ENCODE data around the gene SPRED2.

The SPRED2 gene

GRCh38 chr2:65361623-65362022, 70.8 kb downstream of the SPRED2 start:
- peaks cover 10 to 22% of the 10 kb centered on the region in 2 donors for H3K4me1 ChIP-seq (ENCODE audit: control insufficient read depth in 1 of 2, insufficient read depth in 2 of 2, low read length in 2 of 2)
- H3K36me3 ChIP-seq (ENCODE audit: control insufficient read depth in 1 of 2, insufficient read depth in 2 of 2, low read length in 2 of 2): no peaks in the 10 kb centered on the region

GRCh38 chr2:65360441-65360840, 72.0 kb downstream of the SPRED2 start:
- Histone ChIP-seq H3K27ac (ENCODE audit: low read length) (no peak overlapping the region), H3K36me3 (ENCODE audit: control insufficient read depth in 1 of 2, insufficient read depth in 2 of 2, low read length in 2 of 2) (no peaks in the 10 kb centered on the region), H3K4me3 (ENCODE audit: low read depth in 1 of 2, low read length in 2 of 2) (no peak overlapping the region), H3K9me3 (ENCODE audit: control insufficient read depth in 1 of 2, low read length in 2 of 2) (no peaks in the 10 kb centered on the region), H3K27me3 (ENCODE audit: low read depth, low read length) (no peaks in the 10 kb centered on the region), H3K4me1 (ENCODE audit: control insufficient read depth in 1 of 2, insufficient read depth in 2 of 2, low read length in 2 of 2) (peaks cover 10 to 16% of the 10 kb centered on the region in 2 donors)

More at GRCh38 chr2:65361623-65362022, 70.8 kb downstream of the SPRED2 start:
- H3K4me3 ChIP-seq (ENCODE audit: low read depth in 1 of 2, low read length in 2 of 2): no peak overlapping the region
- H3K9me3 ChIP-seq (ENCODE audit: control insufficient read depth in 1 of 2, low read length in 2 of 2): no peaks in the 10 kb centered on the region
- no peaks in the 10 kb centered on the region for H3K27me3 ChIP-seq (ENCODE audit: low read depth, low read length)
- no peak overlapping the region for H3K27ac ChIP-seq (ENCODE audit: low read length)

GRCh38 chr2:65358678-65359400, 73.6 kb downstream of the SPRED2 start:
- H3K9me3 ChIP-seq (ENCODE audit: control insufficient read depth in 1 of 2, low read length in 2 of 2): no peaks in the 10 kb centered on the region
- H3K36me3 ChIP-seq (ENCODE audit: control insufficient read depth in 1 of 2, insufficient read depth in 2 of 2, low read length in 2 of 2): no peaks in the 10 kb centered on the region
- H3K4me3 ChIP-seq (ENCODE audit: low read depth in 1 of 2, low read length in 2 of 2): no peak overlapping the region
- H3K27ac ChIP-seq (ENCODE audit: low read length): no peak overlapping the region
- peaks cover 5 to 16% of the 10 kb centered on the region in 2 donors for H3K4me1 ChIP-seq (ENCODE audit: control insufficient read depth in 1 of 2, insufficient read depth in 2 of 2, low read length in 2 of 2)
- H3K27me3 ChIP-seq (ENCODE audit: low read depth, low read length): no peaks in the 10 kb centered on the region

DNA sequence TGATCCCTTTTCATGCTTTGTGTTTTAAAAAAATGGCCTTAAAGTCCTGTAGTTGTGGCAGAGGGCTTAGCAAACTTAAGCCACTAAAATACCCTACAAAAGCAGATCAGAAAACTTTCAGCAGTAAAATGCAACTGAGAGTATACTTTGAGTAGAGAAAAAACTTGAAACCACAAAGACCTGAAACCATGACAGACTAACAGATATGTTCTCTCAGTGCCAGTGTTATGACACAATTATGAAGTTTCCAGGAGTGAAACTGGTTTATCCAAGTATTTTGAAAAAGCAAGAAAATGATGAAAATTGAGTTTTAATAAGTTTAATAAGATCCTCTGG, 74.5 kb downstream of the SPRED2 start:
- H3K4me1 ChIP-seq (ENCODE audit: control insufficient read depth in 1 of 2, insufficient read depth in 2 of 2, low read length in 2 of 2): peaks cover 5 to 16% of the 10 kb centered on the region in 2 donors
- no peak overlapping the region for H3K4me3 ChIP-seq (ENCODE audit: low read depth in 1 of 2, low read length in 2 of 2)
- no peaks in the 10 kb centered on the region for H3K9me3 ChIP-seq (ENCODE audit: control insufficient read depth in 1 of 2, low read length in 2 of 2)
- H3K27ac ChIP-seq (ENCODE audit: low read length): no peak overlapping the region
- no peaks in the 10 kb centered on the region for H3K27me3 ChIP-seq (ENCODE audit: low read depth, low read length)
- no peaks in the 10 kb centered on the region for H3K36me3 ChIP-seq (ENCODE audit: control insufficient read depth in 1 of 2, insufficient read depth in 2 of 2, low read length in 2 of 2)

GRCh38 chr2:65357095-65357958, 75.1 kb downstream of the SPRED2 start:
- no peak overlapping the region for H3K27ac ChIP-seq (ENCODE audit: low read length)
- H3K4me1 ChIP-seq (ENCODE audit: control insufficient read depth in 1 of 2, insufficient read depth in 2 of 2, low read length in 2 of 2): peaks cover 5 to 16% of the 10 kb centered on the region in 2 donors
- H3K27me3 ChIP-seq (ENCODE audit: low read depth, low read length): no peaks in the 10 kb centered on the region
- H3K36me3 ChIP-seq (ENCODE audit: control insufficient read depth in 1 of 2, insufficient read depth in 2 of 2, low read length in 2 of 2): no peaks in the 10 kb centered on the region
- H3K9me3 ChIP-seq (ENCODE audit: control insufficient read depth in 1 of 2, low read length in 2 of 2): no peaks in the 10 kb centered on the region
- no peak overlapping the region for H3K4me3 ChIP-seq (ENCODE audit: low read depth in 1 of 2, low read length in 2 of 2)

GRCh38 chr2:65355186-65355831, 77.1 kb downstream of the SPRED2 start:
- Histone ChIP-seq H3K36me3 (ENCODE audit: control insufficient read depth in 1 of 2, insufficient read depth in 2 of 2, low read length in 2 of 2) (no peaks in the 10 kb centered on the region), H3K27ac (ENCODE audit: low read length) (no peak overlapping the region), H3K9me3 (ENCODE audit: control insufficient read depth in 1 of 2, low read length in 2 of 2) (no peaks in the 10 kb centered on the region), H3K27me3 (ENCODE audit: low read depth, low read length) (no peaks in the 10 kb centered on the region), H3K4me1 (ENCODE audit: control insufficient read depth in 1 of 2, insufficient read depth in 2 of 2, low read length in 2 of 2) (peaks cover 5 to 16% of the 10 kb centered on the region in 2 donors), H3K4me3 (ENCODE audit: low read depth in 1 of 2, low read length in 2 of 2) (no peak overlapping the region)

DNA sequence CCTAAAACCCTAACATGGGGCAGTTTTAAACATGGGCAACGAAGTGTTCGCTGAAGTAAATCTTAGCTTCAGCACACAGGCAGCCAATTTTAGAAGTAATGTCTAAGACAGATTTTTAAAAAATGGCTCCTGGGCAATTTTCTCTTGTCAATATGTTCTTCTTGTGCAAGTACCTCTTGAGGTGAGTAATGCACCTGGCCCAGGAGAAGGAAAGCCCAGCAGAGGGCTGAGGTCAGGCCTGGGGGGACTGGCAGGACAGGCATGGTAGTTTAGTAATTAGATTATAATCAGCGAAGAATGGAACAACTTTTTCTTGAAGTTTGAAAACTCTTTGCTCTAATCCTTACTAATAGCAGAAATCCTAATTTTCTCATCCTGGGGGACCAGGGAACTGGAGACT, 77.6 kb downstream of the SPRED2 start:
- Histone ChIP-seq H3K36me3 (ENCODE audit: control insufficient read depth in 1 of 2, insufficient read depth in 2 of 2, low read length in 2 of 2) (no peaks in the 10 kb centered on the region), H3K27me3 (ENCODE audit: low read depth, low read length) (no peaks in the 10 kb centered on the region), H3K4me3 (ENCODE audit: low read depth in 1 of 2, low read length in 2 of 2) (no peak overlapping the region), H3K27ac (ENCODE audit: low read length) (no peak overlapping the region), H3K4me1 (ENCODE audit: control insufficient read depth in 1 of 2, insufficient read depth in 2 of 2, low read length in 2 of 2) (peaks cover 8 to 21% of the 10 kb centered on the region in 2 donors), H3K9me3 (ENCODE audit: control insufficient read depth in 1 of 2, low read length in 2 of 2) (no peaks in the 10 kb centered on the region)

DNA sequence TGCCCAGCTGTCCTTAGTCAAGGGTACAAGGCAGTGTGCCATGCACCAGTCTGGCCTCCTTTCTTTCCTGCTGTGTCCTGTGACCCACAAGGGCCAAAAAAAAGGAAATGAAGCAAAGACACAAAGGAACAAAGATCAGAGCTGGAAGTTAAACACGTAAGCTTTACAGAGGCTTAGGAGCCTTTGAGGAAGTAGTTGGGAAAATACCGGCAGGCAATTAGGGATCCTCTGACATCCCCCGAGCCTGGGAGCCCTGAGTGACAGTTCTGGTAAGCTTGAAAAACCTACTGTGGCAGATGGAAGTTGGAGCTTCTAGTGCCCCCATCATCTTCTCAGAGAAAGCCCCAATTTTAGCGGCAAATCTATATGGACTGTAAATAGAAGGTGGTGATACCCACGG, 78.5 kb downstream of the SPRED2 start:
- Histone ChIP-seq H3K9me3 (ENCODE audit: control insufficient read depth in 1 of 2, low read length in 2 of 2) (no peaks in the 10 kb centered on the region), H3K27ac (ENCODE audit: low read length) (no peak overlapping the region), H3K36me3 (ENCODE audit: control insufficient read depth in 1 of 2, insufficient read depth in 2 of 2, low read length in 2 of 2) (no peaks in the 10 kb centered on the region), H3K4me1 (ENCODE audit: control insufficient read depth in 1 of 2, insufficient read depth in 2 of 2, low read length in 2 of 2) (peaks cover 8 to 20% of the 10 kb centered on the region in 2 donors), H3K27me3 (ENCODE audit: low read depth, low read length) (no peaks in the 10 kb centered on the region), H3K4me3 (ENCODE audit: low read depth in 1 of 2, low read length in 2 of 2) (no peak overlapping the region)

- H3K4me3 ChIP-seq (ENCODE audit: low read depth in 1 of 2, low read length in 2 of 2): no peak overlapping the region
- no peak overlapping the region for H3K27ac ChIP-seq (ENCODE audit: low read length)
- H3K27me3 ChIP-seq (ENCODE audit: low read depth, low read length): no peaks in the 10 kb centered on the region
- no peaks in the 10 kb centered on the region for H3K9me3 ChIP-seq (ENCODE audit: control insufficient read depth in 1 of 2, low read length in 2 of 2)
- peaks cover 6 to 12% of the 10 kb centered on the region in 2 donors for H3K4me1 ChIP-seq (ENCODE audit: control insufficient read depth in 1 of 2, insufficient read depth in 2 of 2, low read length in 2 of 2)
- H3K36me3 ChIP-seq (ENCODE audit: control insufficient read depth in 1 of 2, insufficient read depth in 2 of 2, low read length in 2 of 2): no peaks in the 10 kb centered on the region
Observed at GRCh38 chr2:65353046-65353445, 79.4 kb downstream of the SPRED2 start.

- Histone ChIP-seq H3K4me1 (ENCODE audit: control insufficient read depth in 1 of 2, insufficient read depth in 2 of 2, low read length in 2 of 2) (peaks cover 6 to 9% of the 10 kb centered on the region in 2 donors), H3K36me3 (ENCODE audit: control insufficient read depth in 1 of 2, insufficient read depth in 2 of 2, low read length in 2 of 2) (no peaks in the 10 kb centered on the region), H3K27me3 (ENCODE audit: low read depth, low read length) (no peaks in the 10 kb centered on the region), H3K27ac (ENCODE audit: low read length) (no peak overlapping the region), H3K4me3 (ENCODE audit: low read depth in 1 of 2, low read length in 2 of 2) (no peak overlapping the region), H3K9me3 (ENCODE audit: control insufficient read depth in 1 of 2, low read length in 2 of 2) (no peaks in the 10 kb centered on the region)
Observed at GRCh38 chr2:65351948-65352595, 80.3 kb downstream of the SPRED2 start.

All from muscle layer of duodenum (tissue), 2 donors.